Measurements from ENCODE around the gene GRID1.

GRCh38 chr10:86316990-86317389 lies 49.6 kb downstream of the GRID1 start:
- no peak for TF ChIP-seq CTCF (IDR thresholded peaks at IDR 0.05)
- TF ChIP-seq POLR2A (IDR thresholded peaks at IDR 0.05), result no peak
